ENCODE measurements around the gene P2RX4.

P2RX4 gene

GRCh38 chr12:121167951-121168350 lies 42.0 kb upstream of the P2RX4 start:
- no peak overlapping the region for H3K27ac ChIP-seq
- no peak for TF ChIP-seq ZFX (IDR thresholded peaks at IDR 0.05; ENCODE audit: borderline replicate concordance)
- TF ChIP-seq CTCF (IDR thresholded peaks at IDR 0.05), result no peak

GRCh38 chr12:121170151-121170550 lies 39.8 kb upstream of the P2RX4 start:
- TF ChIP-seq ZFX (IDR thresholded peaks at IDR 0.05; ENCODE audit: borderline replicate concordance) (no peak), CTCF (IDR thresholded peaks at IDR 0.05) (no peak)
- H3K27ac ChIP-seq, result no peak overlapping the region

- TF ChIP-seq CTCF (IDR thresholded peaks at IDR 0.05) (no peak), ZFX (IDR thresholded peaks at IDR 0.05; ENCODE audit: borderline replicate concordance) (no peak)
- H3K27ac ChIP-seq, result no peak overlapping the region
Observed at GRCh38 chr12:121170611-121171260, 39.2 kb upstream of the P2RX4 start.

DNA sequence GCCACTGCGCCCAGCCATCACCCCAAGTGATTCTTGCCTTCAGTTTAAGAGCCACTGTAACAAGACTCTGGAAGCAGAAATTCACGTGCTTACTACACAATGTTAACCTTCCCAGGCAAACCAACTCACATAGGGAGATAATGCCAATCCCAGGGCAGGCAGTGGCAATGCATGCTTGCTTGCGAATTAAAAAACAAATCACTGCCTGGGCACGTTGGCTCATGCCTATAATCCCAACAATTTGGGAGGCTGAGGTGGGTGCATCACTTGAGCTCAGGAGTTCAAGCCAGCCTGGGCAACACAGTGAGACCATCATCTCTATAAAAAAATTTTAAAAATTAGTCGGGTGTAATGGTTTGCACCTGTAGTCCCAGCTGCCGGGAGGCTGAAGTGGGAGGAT lies 37.8 kb upstream of the P2RX4 start:
- H3K27ac ChIP-seq, result no peak overlapping the region
- TF ChIP-seq CTCF (IDR thresholded peaks at IDR 0.05) (no peak), ZFX (IDR thresholded peaks at IDR 0.05; ENCODE audit: borderline replicate concordance) (no peak)

DNA sequence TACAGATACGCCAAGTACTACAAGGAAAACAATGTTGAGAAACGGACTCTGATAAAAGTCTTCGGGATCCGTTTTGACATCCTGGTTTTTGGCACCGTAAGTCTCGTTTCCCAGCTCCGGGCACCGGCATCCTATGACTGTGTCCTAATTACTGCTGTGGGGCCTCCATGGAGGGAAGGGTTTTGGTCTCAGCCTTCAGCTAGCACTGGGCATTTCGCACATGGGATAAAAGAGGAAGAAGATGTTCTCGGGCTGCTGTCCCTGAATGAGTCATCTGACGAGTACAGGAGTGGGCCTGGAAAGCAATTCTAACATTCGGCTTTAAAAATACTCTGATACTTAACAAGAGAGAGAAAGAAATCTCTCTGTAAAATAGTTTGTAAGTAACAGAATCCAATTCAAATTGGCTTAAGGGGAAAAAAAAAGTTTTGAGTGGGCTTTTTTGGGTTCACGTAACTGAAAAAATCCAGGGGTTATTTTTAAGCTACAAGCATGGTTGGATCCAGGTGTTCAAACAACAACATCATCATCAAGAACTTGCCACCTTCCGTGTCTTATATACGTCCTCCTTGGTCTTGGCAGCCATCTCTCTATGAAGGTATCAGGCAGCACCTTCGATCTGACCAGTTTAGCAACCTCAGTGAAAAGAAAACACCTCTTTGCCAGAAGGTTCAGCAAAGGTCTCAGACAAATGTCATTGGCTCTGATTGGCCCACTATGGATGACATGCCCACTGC lies 34.4 kb upstream of the P2RX4 start:
- H3K27ac ChIP-seq, result no peak overlapping the region
- TF ChIP-seq CTCF (IDR thresholded peaks at IDR 0.05) (no peak), ZFX (IDR thresholded peaks at IDR 0.05; ENCODE audit: borderline replicate concordance) (no peak)

GRCh38 chr12:121176826-121177529 lies 33.0 kb upstream of the P2RX4 start:
- TF ChIP-seq ZFX (IDR thresholded peaks at IDR 0.05; ENCODE audit: borderline replicate concordance) (no peak), CTCF (IDR thresholded peaks at IDR 0.05) (no peak)
- no peak overlapping the region for H3K27ac ChIP-seq

DNA sequence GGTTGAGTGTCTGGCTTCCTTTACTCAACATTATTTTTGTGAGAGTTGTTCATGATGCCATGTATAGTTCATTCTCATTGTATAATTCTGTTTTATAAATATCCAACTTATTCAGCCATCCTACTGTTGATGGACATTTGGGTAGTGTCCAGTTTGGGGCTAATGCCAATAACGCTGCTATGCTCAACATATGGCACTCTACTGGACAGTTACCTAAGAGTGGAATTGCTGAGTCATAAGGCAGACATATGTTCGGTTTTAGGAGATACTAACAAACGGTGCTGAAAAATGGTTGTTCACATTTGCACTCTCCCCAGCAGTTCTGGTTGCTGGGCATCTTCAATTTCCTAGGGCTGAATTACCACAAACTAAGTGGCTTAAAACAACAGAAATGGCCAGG lies 28.7 kb upstream of the P2RX4 start:
- TF ChIP-seq CTCF (IDR thresholded peaks at IDR 0.05) (no peak), ZFX (IDR thresholded peaks at IDR 0.05; ENCODE audit: borderline replicate concordance) (no peak)
- H3K27ac ChIP-seq, result no peak overlapping the region

Measured in 22Rv1 (cell line).